Activated CD8-positive, alpha-beta T cell treated with anti-CD3 and anti-CD28 coated beads for 36 hours (primary cell): ENCODE results near the gene DNAJB1. TPM values are rescaled to one million over a fixed set of nuclear protein-coding genes. Genes with fewer than 3 reads are reported as not detected.

Experiments used
- ATAC-seq: fragments of 200-7000 bp; cut with Tn5 transposase; one replicate; pipeline ENCODE4 v1.10.0; 2021; ENCODE audit warnings: mild to moderate bottlenecking, moderate library complexity
- CTCF ChIA-PET: fragments of 350-600 bp; sonication (Branson Sonifier 250); formaldehyde crosslinking; loops from one replicate; lab custom pipeline; 2021; ENCODE audit warnings: antibody characterized with exemption; lab: Charles Lee
- POLR2A ChIA-PET: fragments of 350-600 bp; sonication (Branson Sonifier 250); formaldehyde crosslinking; loops from one replicate; lab custom pipeline; 2021; ENCODE audit warnings: antibody characterized with exemption; lab: Charles Lee
- DNase-seq: peaks from one replicate; pipeline ENCODE4 v3.0.0-alpha.2; 2020
- H3K27ac Mint-ChIP-seq: one replicate; pipeline ENCODE4 v1.8.0; 2021; ENCODE audit warnings: mild to moderate bottlenecking, mixed read lengths
- H3K27me3 Mint-ChIP-seq: one replicate; pipeline ENCODE4 v1.8.0; 2021; ENCODE audit warnings: mixed read lengths
- H3K36me3 Mint-ChIP-seq: one replicate; pipeline ENCODE4 v1.8.0; 2021; ENCODE audit warnings: low read depth, mixed read lengths
- H3K4me1 Mint-ChIP-seq: one replicate; pipeline ENCODE4 v1.8.0; 2021; ENCODE audit warnings: low read depth, mixed read lengths
- H3K4me3 Mint-ChIP-seq: one replicate; pipeline ENCODE4 v1.8.0; 2021; ENCODE audit warnings: mild to moderate bottlenecking, moderate library complexity, mixed read lengths
- H3K9me3 Mint-ChIP-seq: one replicate; pipeline ENCODE4 v1.8.0; 2021; ENCODE audit warnings: mixed read lengths
- intact Hi-C: fragments of 100-400 bp; cut with micrococcal nuclease; formaldehyde crosslinking; loops from one replicate; pipeline ENCODE4 v1.10.0; 2022
- total RNA-seq, 2 experiments: library from RNA; stranded (reverse); gene quantifications; one replicate each; pipeline ENCODE4 v1.2.3, GENCODE V29; 2021
- TF ChIP-seq, protein P1 (sequence below): fragments of 200-600 bp; IDR thresholded peaks from one replicate; pipeline ENCODE4 v1.8.0; 2022; ENCODE audit warnings: antibody characterized with exemption, mild to moderate bottlenecking

DNAJB1 gene
- total RNA-seq, 2 experiments from 2014 or later = 52.0 to 59.6 TPM

DNA sequence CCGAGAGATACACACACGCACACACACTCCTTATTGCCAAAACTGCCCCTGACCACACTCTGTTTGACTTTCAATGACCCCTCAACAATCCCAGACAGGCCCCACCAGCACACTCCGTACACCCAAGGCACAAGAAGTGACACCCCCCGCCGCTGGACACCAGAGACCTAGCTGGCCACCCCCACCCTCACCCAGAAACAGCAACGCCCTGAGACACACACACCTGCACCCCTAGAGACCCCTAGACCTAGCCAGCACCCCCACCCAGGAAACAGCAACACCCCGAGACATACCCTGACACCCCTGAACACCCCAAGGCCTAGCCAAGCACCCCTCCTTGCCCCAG lies 41.9 kb downstream of the DNAJB1 start:
- no peak overlapping the region for H3K27ac Mint-ChIP-seq
- TF ChIP-seq, protein P1, sequence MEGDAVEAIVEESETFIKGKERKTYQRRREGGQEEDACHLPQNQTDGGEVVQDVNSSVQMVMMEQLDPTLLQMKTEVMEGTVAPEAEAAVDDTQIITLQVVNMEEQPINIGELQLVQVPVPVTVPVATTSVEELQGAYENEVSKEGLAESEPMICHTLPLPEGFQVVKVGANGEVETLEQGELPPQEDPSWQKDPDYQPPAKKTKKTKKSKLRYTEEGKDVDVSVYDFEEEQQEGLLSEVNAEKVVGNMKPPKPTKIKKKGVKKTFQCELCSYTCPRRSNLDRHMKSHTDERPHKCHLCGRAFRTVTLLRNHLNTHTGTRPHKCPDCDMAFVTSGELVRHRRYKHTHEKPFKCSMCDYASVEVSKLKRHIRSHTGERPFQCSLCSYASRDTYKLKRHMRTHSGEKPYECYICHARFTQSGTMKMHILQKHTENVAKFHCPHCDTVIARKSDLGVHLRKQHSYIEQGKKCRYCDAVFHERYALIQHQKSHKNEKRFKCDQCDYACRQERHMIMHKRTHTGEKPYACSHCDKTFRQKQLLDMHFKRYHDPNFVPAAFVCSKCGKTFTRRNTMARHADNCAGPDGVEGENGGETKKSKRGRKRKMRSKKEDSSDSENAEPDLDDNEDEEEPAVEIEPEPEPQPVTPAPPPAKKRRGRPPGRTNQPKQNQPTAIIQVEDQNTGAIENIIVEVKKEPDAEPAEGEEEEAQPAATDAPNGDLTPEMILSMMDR = no peak
- ATAC-seq (no peak), DNase-seq (no peak)
- no peaks in the 10 kb centered on the region for H3K9me3 Mint-ChIP-seq
- intact Hi-C loops = loop anchor here (5.0 kb wide), 1 partner anchor 44 kb away; the partner anchor contains the start of gene PKN1
- H3K4me1 Mint-ChIP-seq = peaks cover 36% of the 10 kb centered on the region
- no peak overlapping the region for H3K4me3 Mint-ChIP-seq
- peaks cover 1% of the 10 kb centered on the region for H3K36me3 Mint-ChIP-seq
- H3K27me3 Mint-ChIP-seq = peaks cover 15% of the 10 kb centered on the region
- ChIA-PET POLR2A (no interaction called here), CTCF (interaction anchor here (2.3 kb wide), 1 partner anchor 45 kb away, joined by 11 read pairs; no protein-coding TSS in a partner anchor)

GRCh38 chr19:14475251-14476073 lies 42.7 kb downstream of the DNAJB1 start, which contains the start of gene PTGER1:
PTGER1 (minus strand) TSS chr19:14475354; CDS start chr19:14474320, 1,034 bp downstream.
- TF ChIP-seq, protein P1 = peak; percentile 48
- H3K4me3 Mint-ChIP-seq = peak within 1 kb of the TSS; percentile 42
- ChIA-PET POLR2A (interaction anchor here (0.6 to 0.9 kb wide), 2 partner anchors 58 to 1756 kb away, joined by 4 read pairs; no protein-coding TSS in a partner anchor), CTCF (interaction anchor here (0.8 to 2.3 kb wide), 3 partner anchors 44 to 401 kb away, joined by 3 to 11 read pairs (median 4); partner anchors contain the start of gene ASF1B)
- H3K27ac Mint-ChIP-seq = peak within 1 kb of the TSS; percentile 46
- H3K9me3 Mint-ChIP-seq = no peaks in the 10 kb centered on the region
- intact Hi-C loops = loop anchor here (5.0 kb wide), 1 partner anchor 43 kb away; the partner anchor contains the start of gene PKN1
- DNase-seq (peak; percentile 83), ATAC-seq (peak; percentile 81)
- H3K36me3 Mint-ChIP-seq = peaks cover 1% of the 10 kb centered on the region
- H3K27me3 Mint-ChIP-seq = peaks cover 15% of the 10 kb centered on the region
- peaks cover 34% of the 10 kb centered on the region for H3K4me1 Mint-ChIP-seq

GRCh38 chr19:14474827-14475226 lies 43.4 kb downstream of the DNAJB1 start:
- Mint-ChIP-seq H3K36me3 (peaks cover 1% of the 10 kb centered on the region), H3K4me1 (peaks cover 34% of the 10 kb centered on the region), H3K9me3 (no peaks in the 10 kb centered on the region), H3K27ac (no peak overlapping the region), H3K27me3 (peaks cover 15% of the 10 kb centered on the region), H3K4me3 (peak overlapping the region; percentile 42)
- POLR2A ChIA-PET = interaction anchor here (0.9 kb wide), 1 partner anchor 57 kb away, joined by 4 read pairs; no protein-coding TSS in a partner anchor
- ATAC-seq = no peak
- CTCF ChIA-PET = interaction anchor here (0.8 to 2.3 kb wide), 3 partner anchors 43 to 401 kb away, joined by 3 to 11 read pairs (median 4); partner anchors contain the start of gene ASF1B
- no peak for DNase-seq
- TF ChIP-seq, protein P1 = no peak
- intact Hi-C loops = loop anchor here (5.0 kb wide), 1 partner anchor 43 kb away; the partner anchor contains the start of gene PKN1

GRCh38 chr19:14473978-14474578 lies 44.1 kb downstream of the DNAJB1 start:
- no peaks in the 10 kb centered on the region for H3K9me3 Mint-ChIP-seq
- no peak overlapping the region for H3K27ac Mint-ChIP-seq
- H3K36me3 Mint-ChIP-seq = peaks cover 4% of the 10 kb centered on the region
- intact Hi-C loops = no loop called here
- no peak for ATAC-seq
- ChIA-PET POLR2A (no interaction called here), CTCF (interaction anchor here (2.3 kb wide), 1 partner anchor 42 kb away, joined by 11 read pairs; no protein-coding TSS in a partner anchor)
- peaks cover 15% of the 10 kb centered on the region for H3K27me3 Mint-ChIP-seq
- H3K4me3 Mint-ChIP-seq = no peak overlapping the region
- TF ChIP-seq, protein P1 = no peak
- H3K4me1 Mint-ChIP-seq = peaks cover 34% of the 10 kb centered on the region
- no peak for DNase-seq
